Right renal cortex interstitium (tissue), 3 donors: ENCODE results near the gene FMN1. TPM values are rescaled to one million over a fixed set of nuclear protein-coding genes. Genes with fewer than 3 reads are reported as not detected.

ENCODE experiments used
- DNase-seq, 3 donors: peaks; one replicate each; pipeline ENCODE4 v3.0.0-alpha.2; 2013; ENCODE audit warnings: low read depth in 3 of 3, low spot score in 2 of 3
- polyA plus RNA-seq, 3 donors: library from polyadenylated mRNA; unstranded; fragments of 120-200 nt; gene quantifications; one replicate each; pipeline ENCODE4 v1.2.1, GENCODE V29; 2013; ENCODE audit not compliant: insufficient read length in 3 of 3

Gene FMN1
- polyA plus RNA-seq, 3 donors = 14.2 to 18.6 (median 16.4) TPM

- no peak for DNase-seq
Observed at GRCh38 chr15:33021806-33022389, 172.6 kb downstream of the FMN1 start.

- DNase-seq = no peak
Observed at GRCh38 chr15:33019354-33019981, 175.0 kb downstream of the FMN1 start.

DNA sequence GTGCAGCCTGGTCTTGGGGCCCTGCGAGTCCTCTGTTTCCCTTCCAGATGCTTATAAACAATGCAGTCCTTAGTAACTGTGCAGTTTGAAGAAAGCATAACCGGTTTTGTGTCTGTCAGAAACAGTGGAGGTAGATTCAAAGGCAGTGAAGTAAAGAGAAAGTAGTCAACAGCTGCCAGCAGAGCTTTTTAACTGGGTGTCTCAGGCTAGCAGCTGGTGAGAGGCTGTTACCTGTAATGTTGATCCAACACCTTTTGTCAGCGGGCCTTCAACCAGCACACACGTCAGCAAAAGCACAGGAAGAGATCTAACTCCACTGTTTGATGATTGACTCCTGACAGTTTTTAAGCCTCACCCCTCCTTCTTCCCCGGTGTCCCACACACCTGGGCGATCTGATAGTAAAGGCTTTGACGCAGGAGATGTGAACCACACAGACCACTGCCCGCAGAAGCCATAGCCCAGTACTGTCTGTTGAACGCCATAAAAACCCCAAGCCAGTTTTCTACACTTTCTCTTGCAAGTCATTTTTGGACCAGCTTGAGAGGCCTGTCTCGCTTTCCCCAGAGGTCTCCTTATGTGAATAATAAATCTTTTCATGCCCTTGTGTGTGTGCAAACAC lies 178.0 kb downstream of the FMN1 start:
- DNase-seq = no peak

DNA sequence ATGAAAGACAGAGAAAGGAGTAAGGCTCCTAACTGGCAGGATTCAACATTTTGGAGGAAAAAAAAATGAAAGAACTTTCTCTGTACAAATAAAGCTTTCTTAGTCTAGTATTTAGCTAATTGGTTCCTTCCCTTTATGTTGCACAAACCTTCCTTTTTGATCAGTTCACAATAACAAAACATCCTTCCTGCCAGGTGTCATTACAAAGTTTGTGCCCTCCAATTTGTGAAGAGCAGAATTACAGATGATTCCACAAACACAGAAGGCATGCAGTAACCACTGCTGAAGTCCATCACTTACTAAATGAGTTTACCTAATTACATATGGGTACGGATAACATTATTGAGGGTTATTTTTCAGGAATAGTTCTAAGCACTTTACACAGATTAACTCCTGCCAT lies 179.9 kb downstream of the FMN1 start:
- no peak for DNase-seq

GRCh38 chr15:33013827-33014445 lies 180.6 kb downstream of the FMN1 start:
- no peak for DNase-seq

DNA sequence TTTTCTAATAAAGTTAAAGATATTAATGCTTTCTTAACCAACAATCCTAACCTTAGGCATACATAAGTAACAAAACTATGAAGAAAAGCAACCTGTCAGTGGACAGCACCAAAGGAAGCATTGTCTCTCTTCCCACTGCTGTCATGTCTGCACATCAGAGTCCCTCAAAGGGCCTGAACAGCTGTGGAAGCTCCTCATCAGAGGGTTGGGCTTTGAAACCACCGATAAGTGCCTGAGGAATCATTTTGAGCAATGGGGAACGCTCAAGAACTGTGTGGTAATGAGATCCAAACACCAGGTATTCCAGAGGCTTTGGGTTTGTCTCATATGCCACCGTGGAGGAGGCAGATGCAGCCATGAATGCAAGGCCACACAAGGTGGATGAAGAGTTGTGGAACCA lies 182.5 kb downstream of the FMN1 start:
- DNase-seq = no peak

- DNase-seq = no peak
Observed at GRCh38 chr15:33009603-33010002, 184.9 kb downstream of the FMN1 start.

DNA sequence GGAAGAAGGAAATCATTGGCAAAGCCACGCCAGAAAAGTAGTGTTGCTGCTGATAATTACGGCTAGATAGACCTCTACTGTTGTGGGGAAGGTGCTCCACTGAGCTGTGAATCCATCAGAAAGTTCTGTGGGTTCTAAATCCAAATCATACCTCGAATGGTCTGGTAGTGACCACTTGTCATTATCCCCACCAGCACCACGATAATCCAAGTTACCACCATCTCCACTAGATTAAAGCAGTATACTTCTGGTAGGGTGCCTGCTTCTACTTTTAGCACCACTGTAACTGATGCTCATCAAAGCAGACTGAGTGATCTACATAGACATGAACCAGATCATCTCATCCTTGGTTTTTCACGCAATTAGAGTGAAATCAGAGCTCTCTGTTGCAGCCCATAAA lies 185.5 kb downstream of the FMN1 start:
- DNase-seq = no peak

- DNase-seq = no peak
Observed at GRCh38 chr15:33008284-33008995, 186.1 kb downstream of the FMN1 start.

- no peak for DNase-seq
Observed at GRCh38 chr15:33007303-33007855, 187.1 kb downstream of the FMN1 start.

GRCh38 chr15:33005582-33005981 lies 188.9 kb downstream of the FMN1 start:
- no peak for DNase-seq

DNA sequence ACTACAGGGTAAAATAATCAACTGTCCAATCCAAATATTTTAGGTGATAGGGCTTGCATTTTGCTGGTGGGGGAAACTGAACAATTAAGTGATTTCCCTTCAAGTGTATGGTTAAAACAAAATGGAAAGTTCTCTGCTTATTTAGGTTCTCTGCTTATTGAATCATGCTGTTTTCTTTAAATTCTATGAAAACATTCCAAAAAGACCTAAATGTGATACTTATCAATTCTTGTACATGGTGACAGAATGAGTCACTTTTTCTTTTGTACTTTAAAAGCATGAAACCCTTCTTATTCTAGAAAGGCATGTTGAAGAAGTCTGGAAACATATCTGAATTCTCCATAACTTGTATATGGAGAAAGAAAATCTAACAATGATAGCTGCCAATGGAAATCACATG lies 192.6 kb downstream of the FMN1 start:
- DNase-seq = no peak

- no peak for DNase-seq
Observed at GRCh38 chr15:32998979-32999672, 195.4 kb downstream of the FMN1 start.

DNA sequence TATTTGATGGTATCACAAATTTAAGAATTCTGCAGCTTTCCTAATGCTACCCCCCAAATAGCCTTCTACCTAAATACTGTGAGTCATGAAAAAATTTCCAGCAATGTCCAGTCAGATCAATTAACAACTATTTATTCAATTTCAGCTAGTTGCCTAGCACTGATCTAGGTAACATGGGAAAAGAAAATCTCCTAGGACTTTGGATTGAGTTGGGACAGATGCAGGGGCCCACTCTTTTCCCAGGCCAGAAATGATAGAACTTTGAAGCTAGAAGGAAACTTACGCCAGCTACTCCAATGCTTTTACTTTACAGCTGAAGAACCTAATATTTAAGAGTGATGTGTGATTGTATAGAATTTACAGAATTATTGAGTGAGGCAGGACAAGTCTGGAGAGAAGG lies 196.3 kb downstream of the FMN1 start:
- no peak for DNase-seq

GRCh38 chr15:32994810-32995424 lies 199.6 kb downstream of the FMN1 start:
- no peak for DNase-seq

DNA sequence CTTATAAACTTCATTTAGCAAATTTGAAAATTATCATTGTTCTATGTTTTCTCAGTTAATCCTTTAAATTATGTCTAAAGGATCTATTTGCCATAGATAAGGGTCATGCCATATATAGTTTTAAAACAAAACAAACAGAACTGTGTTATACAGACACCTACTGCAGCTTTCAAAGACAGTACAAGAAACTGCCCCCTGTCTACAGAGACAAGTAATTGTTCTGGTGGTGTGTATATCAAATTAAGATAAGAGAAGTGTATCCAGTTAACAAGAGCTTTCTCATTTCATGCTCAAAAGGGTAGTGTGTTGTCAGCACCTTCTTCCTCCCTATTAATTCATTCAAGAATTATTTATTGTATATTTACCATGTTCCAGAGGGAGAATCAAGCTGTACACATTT lies 201.2 kb downstream of the FMN1 start:
- DNase-seq = no peak

DNA sequence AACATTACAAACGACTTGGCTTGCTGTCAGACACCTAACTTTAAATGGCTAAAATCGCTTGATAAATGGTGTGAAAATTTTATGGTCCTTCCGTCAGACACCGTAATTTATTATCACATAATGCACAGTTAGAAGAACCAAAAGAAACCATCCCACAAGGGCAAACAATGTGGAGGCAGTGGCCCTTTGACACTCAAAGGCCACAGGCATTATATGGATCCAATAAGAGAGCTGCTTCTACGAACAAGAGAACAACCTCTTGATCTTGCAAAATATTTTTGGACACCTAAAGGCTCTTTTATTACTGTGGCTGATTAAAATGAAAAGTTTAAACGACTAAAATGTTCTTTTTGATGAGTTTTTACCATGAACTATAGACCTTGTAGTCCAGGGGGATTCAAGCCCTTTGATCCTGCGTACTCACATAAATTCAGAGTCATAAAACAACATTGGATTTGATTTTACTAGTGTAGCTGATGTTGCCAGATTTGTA lies 202.8 kb downstream of the FMN1 start:
- peak; percentile 41 to 51 (median 49) for DNase-seq

- no peak for DNase-seq
Observed at GRCh38 chr15:32990071-32990470, 204.4 kb downstream of the FMN1 start.

- DNase-seq = no peak
Observed at GRCh38 chr15:32987067-32987466, 207.4 kb downstream of the FMN1 start.

- DNase-seq = no peak
Observed at GRCh38 chr15:32986147-32986546, 208.4 kb downstream of the FMN1 start.
